Brain microvascular endothelial cell (primary cell): ENCODE data around the gene SH3YL1.

Experiments
- DNase-seq: peaks from one replicate; pipeline ENCODE4 v3.0.0-alpha.2; 2020
- H3K27ac ChIP-seq: fragments of 250-450 bp; sonication (Bioruptor Pico); 2 replicates; pipeline ENCODE4 v1.5.1; 2020; ENCODE audit warnings: mild to moderate bottlenecking, moderate library complexity
- H3K27me3 ChIP-seq: fragments of 250-450 bp; sonication (Bioruptor Pico); replicated peaks from 2 replicates; pipeline ENCODE4 v1.5.1; 2020; ENCODE audit warnings: mild to moderate bottlenecking
- H3K36me3 ChIP-seq: fragments of 250-450 bp; sonication (Bioruptor Pico); replicated peaks from 2 replicates; pipeline ENCODE4 v1.5.1; 2020; ENCODE audit warnings: mild to moderate bottlenecking
- H3K4me3 ChIP-seq: 2 replicates; pipeline ENCODE4 v1.5.1; 2011; ENCODE audit warnings: low read depth, mild to moderate bottlenecking, control low read depth, low read length, moderate library complexity
- CTCF ChIP-seq: IDR thresholded peaks from 2 replicates; pipeline ENCODE4 v1.5.1; 2011; ENCODE audit warnings: low read depth, mild to moderate bottlenecking, moderate library complexity, low read length, control low read depth, inconsistent platforms; ENCODE audit errors: missing control alignments
- in situ Hi-C: cut with HindIII; loops from 2 replicates; pipeline ENCODE4 v1.10.0; 2017; ENCODE audit warnings: low sequenced_read_pairs, low pct_ligation_motif_present

The SH3YL1 gene

DNA sequence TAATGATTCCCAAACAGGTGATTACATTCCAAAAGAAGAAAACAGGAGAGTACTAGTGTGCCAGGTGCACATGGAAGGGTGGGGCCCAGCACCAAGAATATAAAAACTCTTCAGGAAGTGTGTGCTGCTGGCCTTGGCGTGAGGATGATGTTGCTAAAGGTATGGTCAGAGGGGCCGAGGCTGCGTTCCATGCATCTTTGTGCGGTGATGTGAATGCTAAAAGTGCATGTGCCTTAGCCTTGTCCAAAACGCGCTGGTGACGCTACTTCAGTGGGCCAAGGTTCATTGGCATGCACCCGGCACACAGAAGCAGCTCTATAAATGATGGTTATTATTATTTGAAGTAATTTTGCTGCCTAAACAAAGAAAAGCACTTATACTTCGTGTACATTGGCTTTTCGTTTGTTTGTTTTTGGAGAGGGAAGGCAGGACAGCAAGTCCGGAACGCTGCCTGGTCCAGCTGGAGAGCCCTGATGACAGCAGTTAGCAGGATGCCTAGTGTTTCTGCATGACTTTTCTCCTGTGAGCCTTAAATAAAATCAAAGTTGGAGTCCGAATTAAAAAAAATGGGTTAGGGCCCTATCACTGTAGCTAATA lies 21.2 kb upstream of the SH3YL1 start:
- no peak for DNase-seq
- H3K36me3 ChIP-seq, result peaks cover 19% of the 10 kb centered on the region
- H3K27me3 ChIP-seq, result peaks cover 16% of the 10 kb centered on the region
- H3K27ac ChIP-seq, result peak overlapping the region; percentile 7
- TF ChIP-seq CTCF, result no peak
- H3K4me3 ChIP-seq, result no peak overlapping the region
- in situ Hi-C loops, result no loop called here

DNA sequence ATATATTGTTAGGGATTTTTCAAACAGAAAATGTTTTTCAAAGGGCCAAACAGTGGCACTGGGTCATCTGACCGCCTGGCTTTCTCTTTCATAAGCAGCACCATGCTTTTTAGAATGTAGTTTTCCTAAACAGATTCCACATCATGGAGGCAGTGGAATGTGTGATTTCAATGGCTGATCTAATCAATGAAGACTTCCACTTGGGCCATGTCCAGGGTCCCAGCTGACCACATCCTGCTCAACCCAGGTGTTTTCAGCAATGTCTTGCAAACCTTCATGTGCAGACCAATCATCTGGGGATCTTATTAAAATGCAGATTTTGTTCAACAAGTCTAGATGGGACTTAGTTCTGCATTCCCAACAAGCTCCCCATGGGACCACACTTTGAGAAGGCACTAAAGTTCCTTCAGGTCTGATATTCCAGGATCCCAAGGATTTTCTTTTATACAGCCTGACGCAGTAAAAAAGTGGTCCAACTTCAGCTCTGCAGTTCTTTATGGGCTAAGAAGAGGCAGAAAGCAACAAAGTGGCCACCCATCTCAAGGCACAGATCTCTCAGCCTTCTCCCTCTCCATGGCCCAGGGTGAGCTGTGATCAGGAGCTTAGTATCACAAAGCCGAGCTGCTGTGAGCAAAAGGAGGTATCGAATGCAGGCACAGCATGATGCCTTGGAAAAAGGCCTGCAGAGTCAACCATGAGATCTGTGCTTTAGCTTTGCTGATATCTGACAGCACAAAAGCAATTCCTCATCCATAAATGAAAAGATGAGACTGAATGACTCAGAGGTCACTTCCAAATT lies 20.4 kb upstream of the SH3YL1 start:
- DNase-seq, result no peak
- no peak for TF ChIP-seq CTCF
- in situ Hi-C loops, result no loop called here
- peaks cover 21% of the 10 kb centered on the region for H3K36me3 ChIP-seq
- no peak overlapping the region for H3K27ac ChIP-seq
- no peak overlapping the region for H3K4me3 ChIP-seq
- peaks cover 8% of the 10 kb centered on the region for H3K27me3 ChIP-seq

- H3K27ac ChIP-seq, result no peak overlapping the region
- H3K4me3 ChIP-seq, result no peak overlapping the region
- in situ Hi-C loops, result no loop called here
- no peak for DNase-seq
- no peaks in the 10 kb centered on the region for H3K27me3 ChIP-seq
- H3K36me3 ChIP-seq, result peaks cover 30% of the 10 kb centered on the region
- no peak for TF ChIP-seq CTCF
Measured at GRCh38 chr2:282371-283263, 18.8 kb upstream of the SH3YL1 start.

GRCh38 chr2:281381-281780 lies 17.5 kb upstream of the SH3YL1 start:
- in situ Hi-C loops, result no loop called here
- no peak overlapping the region for H3K27ac ChIP-seq
- H3K36me3 ChIP-seq, result peaks cover 37% of the 10 kb centered on the region
- H3K27me3 ChIP-seq, result no peaks in the 10 kb centered on the region
- no peak overlapping the region for H3K4me3 ChIP-seq
- no peak for DNase-seq
- no peak for TF ChIP-seq CTCF

DNA sequence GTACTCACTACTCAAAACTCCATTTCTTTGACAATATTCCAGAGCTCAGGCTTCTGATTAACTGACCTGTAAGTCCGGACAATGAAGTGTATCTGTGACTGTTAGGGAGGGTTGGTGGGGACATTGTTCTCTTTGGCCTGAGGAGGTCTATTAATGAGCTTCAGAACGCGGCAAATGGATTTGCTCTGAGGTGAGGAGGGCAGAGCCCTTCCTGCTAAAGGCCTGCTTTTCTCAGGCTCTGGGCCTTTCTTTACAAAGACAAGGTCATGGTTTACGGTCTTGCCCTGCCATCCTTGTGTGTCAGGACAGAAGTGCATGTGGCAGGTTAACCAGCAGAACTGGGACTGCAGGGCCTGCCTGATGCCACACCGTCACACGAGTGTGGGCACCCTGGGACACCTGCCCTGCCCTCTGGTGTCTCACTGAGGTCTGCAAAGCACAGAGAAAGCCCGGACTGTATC lies 16.8 kb upstream of the SH3YL1 start:
- no peak for TF ChIP-seq CTCF
- no peak for DNase-seq
- Histone ChIP-seq H3K27ac (no peak overlapping the region), H3K4me3 (no peak overlapping the region), H3K36me3 (peaks cover 40% of the 10 kb centered on the region), H3K27me3 (no peaks in the 10 kb centered on the region)
- in situ Hi-C loops, result no loop called here
